Astrocyte of the spinal cord (primary cell): ENCODE measurements around the gene NTNG1.
A peak's percentile ranks its signal among the peaks of the same experiment; 100 is the strongest.

Source experiments
- DNase-seq: peaks from one replicate; pipeline ENCODE4 v3.0.0; 2011; ENCODE audit warnings: low read depth, low spot score
- H3K4me3 ChIP-seq: 2 replicates; pipeline ENCODE4 v1.5.1; 2011; ENCODE audit warnings: low read depth, mild to moderate bottlenecking, low read length, moderate library complexity
- CTCF ChIP-seq: IDR thresholded peaks from 2 replicates; pipeline ENCODE4 v1.5.1; 2012; ENCODE audit warnings: low read depth, mild to moderate bottlenecking, low read length, inconsistent platforms
- in situ Hi-C: cut with HindIII; loops from 2 replicates; pipeline ENCODE4 v1.10.0; 2017; ENCODE audit warnings: low sequenced_read_pairs

NTNG1 gene

GRCh38 chr1:107262467-107263286, 121.8 kb downstream of the NTNG1 start:
- H3K4me3 ChIP-seq = no peak overlapping the region
- DNase-seq = peak; percentile 25
- TF ChIP-seq CTCF = no peak
- in situ Hi-C loops = no loop called here

GRCh38 chr1:107263291-107263915, 122.6 kb downstream of the NTNG1 start:
- no peak for DNase-seq
- in situ Hi-C loops = no loop called here
- no peak overlapping the region for H3K4me3 ChIP-seq
- TF ChIP-seq CTCF = no peak

GRCh38 chr1:107264007-107264406, 123.2 kb downstream of the NTNG1 start:
- no peak for DNase-seq
- no peak overlapping the region for H3K4me3 ChIP-seq
- TF ChIP-seq CTCF = no peak
- in situ Hi-C loops = no loop called here

GRCh38 chr1:107264561-107264960, 123.7 kb downstream of the NTNG1 start:
- no peak for TF ChIP-seq CTCF
- no peak overlapping the region for H3K4me3 ChIP-seq
- DNase-seq = peak; percentile 36
- in situ Hi-C loops = no loop called here

- TF ChIP-seq CTCF = no peak
- in situ Hi-C loops = no loop called here
- no peak for DNase-seq
- H3K4me3 ChIP-seq = no peak overlapping the region
Observed at GRCh38 chr1:107267489-107267888, 126.7 kb downstream of the NTNG1 start.

- in situ Hi-C loops = no loop called here
- DNase-seq = no peak
- H3K4me3 ChIP-seq = no peak overlapping the region
- TF ChIP-seq CTCF = no peak
Observed at GRCh38 chr1:107272321-107272720, 131.5 kb downstream of the NTNG1 start.
